Neural progenitor cell (in vitro differentiated cells): ENCODE data around the gene TMEM204.

Experiments
- CTCF ChIP-seq: fragments of 200-600 bp; sonication (generic); IDR thresholded peaks from 2 replicates; pipeline ENCODE4 v1.5.1; 2017; ENCODE audit warnings: antibody characterized with exemption, mild to moderate bottlenecking
- EZH2phosphoT487 ChIP-seq: fragments of 200-600 bp; sonication (generic); IDR thresholded peaks from 2 replicates; pipeline ENCODE4 v1.6.1; 2017; ENCODE audit warnings: antibody characterized with exemption

DNA sequence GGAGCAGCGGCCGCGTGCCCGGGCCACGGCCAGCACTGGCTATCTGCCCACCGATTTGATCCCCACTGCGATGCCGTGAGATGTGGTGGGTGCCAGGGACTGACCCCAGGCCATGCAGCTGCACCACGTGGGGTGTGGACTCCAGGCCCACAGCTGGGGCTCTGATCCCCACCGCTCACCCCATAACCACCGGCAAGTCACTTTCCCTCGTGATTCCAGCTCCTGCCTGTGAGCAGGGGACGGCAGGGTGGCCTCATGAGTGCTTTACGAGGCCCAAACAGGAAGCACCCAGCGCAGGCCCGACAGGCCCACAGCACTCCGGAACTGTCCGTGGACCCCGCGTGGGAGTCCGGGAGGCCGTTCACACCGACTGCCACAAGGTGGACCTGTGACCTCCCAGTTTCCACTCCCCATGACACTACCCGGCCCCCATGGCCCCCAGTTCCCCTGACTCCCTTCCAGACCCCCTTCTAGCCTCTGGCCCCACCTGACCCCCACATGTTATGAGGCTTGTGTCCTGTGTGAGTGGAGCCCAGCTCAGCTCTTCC, 45.3 kb upstream of the TMEM204 start:
- TF ChIP-seq CTCF = no peak
- TF ChIP-seq EZH2phosphoT487 = no peak
